Kidney (tissue), 14 donors: ENCODE data around the gene STIM1. TPM values are rescaled to one million over a fixed set of nuclear protein-coding genes. Genes with fewer than 3 reads are reported as not detected.

Source experiments
- DNase-seq, 5 donors: peaks; one replicate each; pipeline ENCODE4 v3.0.0-alpha.2; 2013 to 2020
- FAIRE-seq: peaks from 2 replicates; lab custom pipeline; 2012; peaks lifted over from hg19 to GRCh38; lab: Jason Lieb, UNC
- H3K27ac ChIP-seq, 2 donors: one replicate each; pipeline ENCODE4 v1.7.0; 2013; ENCODE audit warnings: low read depth in 2 of 2, low read length in 2 of 2, inconsistent platforms in 1 of 2
- H3K27me3 ChIP-seq: one replicate; pipeline ENCODE4 v1.7.1; 2013; ENCODE audit warnings: low read length, inconsistent platforms; ENCODE audit not compliant: control insufficient read depth, insufficient read depth
- H3K36me3 ChIP-seq, 3 donors: one replicate each; pipeline versions ENCODE4 v1.7.0 to v1.7.1; 2013; ENCODE audit warnings: low read length in 3 of 3, control low read depth in 1 of 3, inconsistent platforms in 1 of 3; ENCODE audit not compliant: insufficient read depth in 3 of 3, control insufficient read depth in 2 of 3
- H3K4me1 ChIP-seq, 3 donors: one replicate each; pipeline versions ENCODE4 v1.7.0 to v1.7.1; 2013; ENCODE audit warnings: low read length in 3 of 3, inconsistent platforms in 1 of 3, low read depth in 1 of 3; ENCODE audit not compliant: control insufficient read depth in 2 of 3, insufficient read depth in 2 of 3
- H3K4me3 ChIP-seq, 3 donors: one replicate each; pipeline versions ENCODE4 v1.7.0 to v1.8.1; 2013; ENCODE audit warnings: low read length in 3 of 3, control low read depth in 1 of 3, inconsistent platforms in 1 of 3
- H3K9ac ChIP-seq, 3 donors: one replicate each; pipeline versions ENCODE4 v1.7.0 to v1.7.1; 2013; ENCODE audit warnings: low read length in 3 of 3, control low read depth in 1 of 3, inconsistent platforms in 1 of 3
- H3K9me3 ChIP-seq, 3 donors: one replicate each; pipeline versions ENCODE4 v1.7.0 to v1.7.1; 2013; ENCODE audit warnings: low read length in 3 of 3, control low read depth in 1 of 3, inconsistent platforms in 1 of 3; ENCODE audit not compliant: control insufficient read depth in 2 of 3, insufficient read depth in 1 of 3
- intact Hi-C: fragments of 100-400 bp; cut with DNase I; formaldehyde crosslinking; loops from one replicate; pipeline ENCODE4 v1.11.1; 2022
- polyA plus RNA-seq: library from polyadenylated mRNA; stranded (reverse); fragments of 350-450 nt; fragmentation: Illumina TruSeq; extraction: RNeasy Lipid Tissue Mini Kit (QIAGEN cat#74804); gene quantifications from one replicate; pipeline ENCODE4 v1.2.3, GENCODE V29; 2014; ENCODE audit warnings: low read depth, low replicate concordance; ENCODE audit not compliant: insufficient read depth
- total RNA-seq: library from RNA; stranded (reverse); fragmentation: NEBNext Ultra II Directional; extraction: Animal tissue kit (Norgen Biotek cat#: 25700); gene quantifications from one replicate; pipeline ENCODE4 v1.2.1, GENCODE V29; 2021
- TF ChIP-seq, protein P1 (sequence below): IDR thresholded peaks from 3 replicates; pipeline ENCODE4 v1.5.1; 2012; ENCODE audit warnings: mild to moderate bottlenecking, moderate library complexity, borderline replicate concordance; ENCODE audit not compliant: insufficient read depth; ENCODE audit errors: extremely low read depth
- donor health status: control.
- donor health status: control.
- donor health status: control.
- donor health status: control.
- donor health status: control.
- donor health status: DM: yes; HTN: yes; CAD: no.
- donor health status: Normal renal cell carcinoma (clear cell type).

The STIM1 gene
- total and polyA plus RNA-seq, 2 donors from 2014 or later, result 15.7 to 68.0 TPM

DNA sequence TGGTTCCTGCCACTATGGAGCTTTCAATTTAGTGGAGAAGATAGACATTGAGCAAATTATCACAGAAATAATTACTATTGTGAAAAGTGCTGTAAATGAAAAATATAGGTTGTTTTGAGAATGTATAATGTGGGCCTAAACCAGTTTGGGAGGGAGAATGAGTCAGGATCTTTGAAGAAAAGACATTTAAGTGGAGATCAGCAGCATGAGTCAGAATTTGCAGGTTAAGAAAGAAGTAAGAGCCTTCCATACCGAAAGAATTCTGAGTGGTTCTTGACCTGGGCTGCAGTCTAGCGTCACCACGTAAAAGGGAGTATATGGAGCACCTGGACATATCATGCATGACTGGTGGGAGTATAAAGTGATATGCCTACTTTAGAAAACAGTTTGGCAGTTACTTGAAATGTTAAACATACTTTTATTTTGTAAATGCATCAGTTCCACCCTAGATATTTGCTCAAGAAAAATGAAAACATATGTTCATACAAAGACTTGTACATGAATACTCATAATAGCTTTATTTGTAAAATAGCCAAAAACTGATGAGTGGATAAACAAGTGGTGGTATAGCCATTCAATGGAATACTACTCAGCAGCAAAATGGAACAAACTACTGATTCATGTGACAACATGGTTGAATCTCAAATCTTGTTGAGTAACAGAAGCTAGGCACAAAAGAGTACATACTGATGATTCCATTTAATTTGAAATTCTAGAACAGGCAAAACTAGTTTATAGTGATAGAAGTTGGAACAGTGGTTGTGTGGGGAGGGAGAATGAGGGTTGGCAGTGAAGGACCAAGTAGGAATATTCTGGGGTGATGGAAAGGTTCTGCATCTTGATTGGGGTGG is 99.2 kb downstream of the STIM1 start:
- TF ChIP-seq, protein P1, sequence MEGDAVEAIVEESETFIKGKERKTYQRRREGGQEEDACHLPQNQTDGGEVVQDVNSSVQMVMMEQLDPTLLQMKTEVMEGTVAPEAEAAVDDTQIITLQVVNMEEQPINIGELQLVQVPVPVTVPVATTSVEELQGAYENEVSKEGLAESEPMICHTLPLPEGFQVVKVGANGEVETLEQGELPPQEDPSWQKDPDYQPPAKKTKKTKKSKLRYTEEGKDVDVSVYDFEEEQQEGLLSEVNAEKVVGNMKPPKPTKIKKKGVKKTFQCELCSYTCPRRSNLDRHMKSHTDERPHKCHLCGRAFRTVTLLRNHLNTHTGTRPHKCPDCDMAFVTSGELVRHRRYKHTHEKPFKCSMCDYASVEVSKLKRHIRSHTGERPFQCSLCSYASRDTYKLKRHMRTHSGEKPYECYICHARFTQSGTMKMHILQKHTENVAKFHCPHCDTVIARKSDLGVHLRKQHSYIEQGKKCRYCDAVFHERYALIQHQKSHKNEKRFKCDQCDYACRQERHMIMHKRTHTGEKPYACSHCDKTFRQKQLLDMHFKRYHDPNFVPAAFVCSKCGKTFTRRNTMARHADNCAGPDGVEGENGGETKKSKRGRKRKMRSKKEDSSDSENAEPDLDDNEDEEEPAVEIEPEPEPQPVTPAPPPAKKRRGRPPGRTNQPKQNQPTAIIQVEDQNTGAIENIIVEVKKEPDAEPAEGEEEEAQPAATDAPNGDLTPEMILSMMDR, result no peak
- DNase-seq (no peak), FAIRE-seq (no peak)
- no peaks in the 10 kb centered on the region for H3K36me3 ChIP-seq
- no peak overlapping the region for H3K9ac ChIP-seq
- H3K4me3 ChIP-seq, result no peak overlapping the region
- H3K27me3 ChIP-seq, result no peaks in the 10 kb centered on the region
- H3K4me1 ChIP-seq, result no peaks in the 10 kb centered on the region
- H3K27ac ChIP-seq, result no peak overlapping the region
- intact Hi-C loops, result no loop called here
- H3K9me3 ChIP-seq, result no peaks in the 10 kb centered on the region

DNA sequence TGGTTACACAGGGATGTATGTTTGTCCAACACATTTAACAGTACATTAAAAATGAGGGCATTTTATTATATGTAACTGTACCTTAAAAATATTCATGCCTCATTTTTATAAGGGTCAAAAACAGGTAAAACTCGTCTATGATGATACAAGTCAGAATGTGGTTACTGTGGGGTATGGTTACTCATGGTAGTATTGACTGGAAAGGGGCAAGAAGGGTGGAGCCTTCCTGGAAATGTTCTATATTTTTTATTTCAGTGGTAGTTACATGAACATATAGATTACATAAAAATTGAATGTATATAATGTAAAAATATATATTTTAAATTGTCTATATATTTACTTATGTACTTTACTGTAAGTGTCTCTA is 99.8 kb downstream of the STIM1 start:
- DNase-seq, result no peak
- Histone ChIP-seq H3K36me3 (no peaks in the 10 kb centered on the region), H3K4me1 (peaks cover 0 to 3% (median 0%) of the 10 kb centered on the region in 3 donors), H3K9ac (no peak overlapping the region), H3K4me3 (no peak overlapping the region), H3K27me3 (no peaks in the 10 kb centered on the region), H3K27ac (no peak overlapping the region), H3K9me3 (no peaks in the 10 kb centered on the region)
- intact Hi-C loops, result no loop called here
- TF ChIP-seq, protein P1, result no peak
- FAIRE-seq, result no peak

DNA sequence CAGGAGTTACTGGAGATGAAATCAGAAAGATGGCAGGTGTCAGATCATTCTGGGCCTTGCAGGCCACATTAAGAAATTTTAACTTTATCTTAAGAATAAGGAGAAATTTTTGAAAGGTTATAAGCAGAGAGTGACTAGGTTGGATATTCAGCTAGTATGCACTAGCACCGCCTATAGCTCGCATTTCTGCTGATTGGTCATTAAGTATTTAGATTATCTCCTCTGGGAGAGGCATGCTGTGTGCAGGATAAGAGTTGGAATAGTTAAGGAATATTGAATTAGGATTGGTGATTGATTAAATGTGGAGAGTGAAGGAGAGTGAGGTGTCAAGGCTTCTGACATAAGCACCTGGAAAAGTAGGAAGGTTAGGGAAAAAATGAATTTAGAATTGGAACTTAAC is 100.6 kb downstream of the STIM1 start:
- intact Hi-C loops, result no loop called here
- Histone ChIP-seq H3K27me3 (no peaks in the 10 kb centered on the region), H3K4me3 (no peak overlapping the region), H3K9ac (no peak overlapping the region), H3K36me3 (no peaks in the 10 kb centered on the region), H3K9me3 (no peaks in the 10 kb centered on the region), H3K4me1 (peaks cover 0 to 3% (median 0%) of the 10 kb centered on the region in 3 donors), H3K27ac (no peak overlapping the region)
- DNase-seq (no peak), FAIRE-seq (no peak)
- TF ChIP-seq, protein P1, result no peak

DNA sequence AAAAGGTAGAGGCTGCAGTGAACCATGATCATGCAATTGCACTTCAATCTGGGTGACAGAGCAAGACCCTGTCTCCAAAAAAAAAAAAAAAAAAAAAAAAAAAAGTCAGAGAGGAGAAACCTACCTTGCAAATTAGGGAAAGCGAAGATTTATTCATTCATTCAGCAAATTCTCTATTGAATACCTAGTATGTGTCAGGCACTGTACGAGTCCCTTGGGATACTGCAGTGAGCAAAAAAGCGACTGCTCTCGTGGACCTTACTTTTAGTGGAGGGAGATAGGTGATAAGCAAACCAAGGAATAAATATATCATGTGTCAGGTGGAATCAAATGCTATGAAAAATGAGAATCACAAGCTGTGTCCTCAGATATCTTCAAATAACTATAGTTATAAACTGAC is 101.3 kb downstream of the STIM1 start:
- peaks cover 0 to 3% (median 0%) of the 10 kb centered on the region in 3 donors for H3K4me1 ChIP-seq
- intact Hi-C loops, result no loop called here
- H3K4me3 ChIP-seq, result no peak overlapping the region
- no peak overlapping the region for H3K9ac ChIP-seq
- H3K27me3 ChIP-seq, result no peaks in the 10 kb centered on the region
- TF ChIP-seq, protein P1, result no peak
- no peaks in the 10 kb centered on the region for H3K36me3 ChIP-seq
- H3K9me3 ChIP-seq, result no peaks in the 10 kb centered on the region
- FAIRE-seq (no peak), DNase-seq (no peak)
- H3K27ac ChIP-seq, result no peak overlapping the region
